D721Med (cell line): Measurements from ENCODE around the gene CPTP.

Source experiments
- DNase-seq: peaks from one replicate; pipeline ENCODE4 v3.0.0; 2011; ENCODE audit warnings: low spot score; ENCODE audit not compliant: insufficient read length
- FAIRE-seq: peaks from 2 replicates; lab custom pipeline; 2011; peaks lifted over from hg19 to GRCh38; lab: Jason Lieb, UNC
- TF ChIP-seq, protein P1 (sequence below): IDR thresholded peaks from 2 replicates; pipeline ENCODE4 v1.5.1; 2012; ENCODE audit warnings: mild to moderate bottlenecking, control low read depth; ENCODE audit not compliant: insufficient read depth; ENCODE audit errors: missing control alignments

Gene CPTP

DNA sequence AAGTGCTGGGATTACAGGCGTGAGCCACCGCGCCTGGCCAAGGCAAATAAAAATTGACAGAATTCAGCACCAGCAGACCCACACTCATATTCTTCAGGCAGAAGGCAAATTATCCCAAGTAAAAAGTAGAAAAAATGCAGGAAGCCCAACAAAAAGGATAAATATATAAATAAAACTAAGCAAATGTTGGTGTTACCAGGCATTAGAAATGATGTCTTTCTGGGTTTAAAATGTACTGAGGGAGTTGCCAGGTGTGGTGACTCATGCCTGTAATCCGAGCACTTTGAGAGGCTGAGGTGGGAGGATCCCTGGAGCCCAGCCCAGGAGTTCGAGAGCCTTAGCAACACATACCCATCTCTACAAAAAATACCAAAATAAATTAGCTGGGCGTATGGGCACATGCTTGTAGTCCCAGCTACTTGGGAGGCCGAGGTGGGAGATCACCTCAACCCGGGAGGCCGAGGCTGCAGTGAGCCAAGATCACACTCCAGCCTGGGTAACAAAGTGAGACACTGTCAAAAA, 6.4 kb upstream of the CPTP start:
- TF ChIP-seq, protein P1, sequence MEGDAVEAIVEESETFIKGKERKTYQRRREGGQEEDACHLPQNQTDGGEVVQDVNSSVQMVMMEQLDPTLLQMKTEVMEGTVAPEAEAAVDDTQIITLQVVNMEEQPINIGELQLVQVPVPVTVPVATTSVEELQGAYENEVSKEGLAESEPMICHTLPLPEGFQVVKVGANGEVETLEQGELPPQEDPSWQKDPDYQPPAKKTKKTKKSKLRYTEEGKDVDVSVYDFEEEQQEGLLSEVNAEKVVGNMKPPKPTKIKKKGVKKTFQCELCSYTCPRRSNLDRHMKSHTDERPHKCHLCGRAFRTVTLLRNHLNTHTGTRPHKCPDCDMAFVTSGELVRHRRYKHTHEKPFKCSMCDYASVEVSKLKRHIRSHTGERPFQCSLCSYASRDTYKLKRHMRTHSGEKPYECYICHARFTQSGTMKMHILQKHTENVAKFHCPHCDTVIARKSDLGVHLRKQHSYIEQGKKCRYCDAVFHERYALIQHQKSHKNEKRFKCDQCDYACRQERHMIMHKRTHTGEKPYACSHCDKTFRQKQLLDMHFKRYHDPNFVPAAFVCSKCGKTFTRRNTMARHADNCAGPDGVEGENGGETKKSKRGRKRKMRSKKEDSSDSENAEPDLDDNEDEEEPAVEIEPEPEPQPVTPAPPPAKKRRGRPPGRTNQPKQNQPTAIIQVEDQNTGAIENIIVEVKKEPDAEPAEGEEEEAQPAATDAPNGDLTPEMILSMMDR = no peak
- DNase-seq (no peak), FAIRE-seq (no peak)

DNA sequence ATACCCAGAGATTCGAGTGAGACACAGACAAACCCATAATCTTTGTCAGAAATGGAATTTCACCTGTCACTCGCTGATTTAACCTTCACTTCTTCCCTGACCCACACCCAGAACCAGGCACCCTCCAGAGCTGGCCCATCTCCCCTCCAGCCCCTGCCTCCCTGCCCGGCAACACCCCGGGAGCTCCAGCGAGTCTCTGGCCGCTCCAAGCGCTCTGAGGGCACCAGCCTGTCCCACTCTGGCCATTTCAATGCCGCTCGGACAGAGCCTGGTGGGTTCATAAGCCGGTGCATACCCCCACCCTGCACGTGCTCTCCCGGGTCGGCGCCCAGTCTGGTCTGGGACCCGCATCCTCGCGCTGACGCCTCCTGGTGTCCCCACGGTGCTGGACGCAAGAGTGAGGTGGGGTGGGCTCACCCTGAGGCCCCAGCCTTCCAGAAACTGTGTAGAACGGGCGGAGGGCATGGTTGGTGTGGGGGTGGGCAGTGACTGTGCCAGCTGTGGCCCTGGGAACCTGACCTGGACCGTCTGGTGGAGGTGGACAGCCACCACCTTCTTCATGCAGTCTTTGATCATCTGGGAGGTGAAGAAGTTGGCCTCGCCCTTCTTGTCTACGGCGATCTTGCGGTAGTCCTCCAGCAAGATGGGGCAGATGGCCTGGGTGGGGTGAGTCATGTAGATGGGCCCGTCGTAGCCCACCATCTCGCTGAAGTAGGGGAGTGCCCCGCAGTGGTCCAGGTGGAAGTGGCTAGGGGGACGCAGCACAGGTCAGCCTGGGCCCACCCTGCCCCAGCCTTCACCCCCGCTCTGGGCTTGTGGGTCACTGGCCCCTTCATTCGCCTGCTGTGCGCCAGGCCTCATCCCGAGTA, 5.6 kb upstream of the CPTP start:
- TF ChIP-seq, protein P1 = no peak
- DNase-seq (no peak), FAIRE-seq (no peak)

DNA sequence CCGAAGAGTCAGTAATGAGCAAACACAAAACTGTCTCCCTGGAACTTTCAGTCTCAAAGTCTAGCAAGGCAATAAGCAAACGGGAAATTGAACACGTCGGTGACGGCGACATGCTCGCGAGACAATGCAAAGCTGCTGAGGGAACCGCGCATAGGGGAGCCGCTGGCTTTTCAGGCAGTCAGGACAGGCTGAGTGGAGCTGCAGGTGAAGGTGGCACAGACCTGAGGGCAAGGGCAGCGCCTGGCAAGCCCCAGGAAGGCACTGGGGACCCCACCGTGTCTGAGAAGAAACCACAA, 5.0 kb upstream of the CPTP start:
- DNase-seq = no peak
- TF ChIP-seq, protein P1 = no peak
- FAIRE-seq = no peak

DNA sequence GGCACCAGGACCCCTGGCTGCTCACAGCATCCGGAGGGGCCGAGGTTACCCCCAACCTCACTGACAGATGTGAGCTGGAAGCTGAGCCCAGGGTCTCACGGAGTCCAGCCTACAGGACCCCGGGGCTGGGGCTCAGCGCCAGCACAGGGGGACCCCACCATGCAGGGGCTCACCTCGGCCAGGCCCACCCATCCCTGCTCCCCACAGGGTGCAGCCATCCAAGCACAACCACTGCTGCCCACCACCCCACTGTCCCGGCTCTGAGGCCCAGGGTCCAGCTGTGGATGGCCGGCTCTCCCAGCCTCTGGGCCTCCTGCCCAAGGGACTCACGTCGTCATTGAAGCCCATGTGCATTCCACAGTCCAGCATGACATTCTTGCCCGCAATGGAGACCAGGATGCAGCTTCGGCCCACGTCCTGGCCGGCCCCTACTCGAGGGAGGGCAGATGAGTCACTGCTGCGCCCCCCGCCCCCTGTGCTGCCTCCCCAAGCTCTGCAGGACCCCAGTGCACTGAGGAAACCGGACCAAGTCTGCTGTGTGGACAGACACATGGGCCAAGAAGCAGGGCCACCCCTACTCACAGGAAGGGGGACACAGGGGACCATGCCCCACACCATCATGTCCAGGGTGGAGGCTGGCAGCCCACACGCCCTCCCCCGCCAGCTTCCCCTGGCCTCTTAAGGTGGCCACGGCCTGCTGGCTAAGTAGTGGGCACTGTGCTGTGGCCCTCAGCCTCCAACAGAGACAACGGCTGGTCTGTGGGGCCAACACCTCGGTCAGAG, 3.7 kb upstream of the CPTP start:
- DNase-seq (no peak), FAIRE-seq (no peak)
- TF ChIP-seq, protein P1 = no peak

DNA sequence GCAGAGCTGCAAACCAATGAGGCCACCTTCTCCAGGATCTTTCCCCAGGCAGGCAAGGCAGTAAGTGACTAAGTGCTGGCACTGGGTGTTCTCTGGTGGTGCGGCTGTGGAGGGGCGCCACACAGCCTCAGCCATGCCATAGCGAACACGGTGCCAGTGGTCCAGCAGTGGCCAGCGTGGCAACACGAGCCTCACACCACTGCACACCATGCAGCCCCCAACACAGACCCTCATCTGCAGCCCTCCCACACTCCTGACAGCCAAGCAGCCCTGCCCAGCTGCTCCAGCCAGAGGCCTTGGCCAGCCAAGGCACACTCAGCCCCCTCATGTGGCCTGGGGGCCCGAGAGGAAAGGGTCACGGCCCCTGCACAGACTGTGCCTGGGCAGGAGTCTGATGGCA, 3.1 kb upstream of the CPTP start:
- FAIRE-seq (no peak), DNase-seq (no peak)
- TF ChIP-seq, protein P1 = no peak

DNA sequence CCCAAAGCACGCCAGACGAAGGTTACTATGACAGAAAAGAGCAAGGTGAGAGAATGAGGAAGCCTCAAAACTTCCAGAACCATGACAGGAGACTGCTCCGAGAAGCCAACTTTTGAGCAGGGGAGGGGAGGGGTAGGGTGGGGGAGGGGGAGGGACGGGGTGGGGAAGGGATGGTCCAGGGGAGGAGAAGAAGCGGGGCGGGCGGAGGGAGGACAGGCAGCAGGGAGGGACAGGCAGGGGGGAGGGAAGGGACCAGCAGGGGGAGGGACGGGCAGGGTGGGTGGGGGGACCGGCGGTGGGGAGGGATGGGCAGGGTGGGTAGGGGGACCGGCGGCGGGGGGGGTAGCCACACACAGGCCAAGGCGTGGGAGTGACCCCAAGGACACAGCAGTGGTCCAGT, 2.2 kb upstream of the CPTP start:
- TF ChIP-seq, protein P1 = no peak
- no peak for FAIRE-seq

DNA sequence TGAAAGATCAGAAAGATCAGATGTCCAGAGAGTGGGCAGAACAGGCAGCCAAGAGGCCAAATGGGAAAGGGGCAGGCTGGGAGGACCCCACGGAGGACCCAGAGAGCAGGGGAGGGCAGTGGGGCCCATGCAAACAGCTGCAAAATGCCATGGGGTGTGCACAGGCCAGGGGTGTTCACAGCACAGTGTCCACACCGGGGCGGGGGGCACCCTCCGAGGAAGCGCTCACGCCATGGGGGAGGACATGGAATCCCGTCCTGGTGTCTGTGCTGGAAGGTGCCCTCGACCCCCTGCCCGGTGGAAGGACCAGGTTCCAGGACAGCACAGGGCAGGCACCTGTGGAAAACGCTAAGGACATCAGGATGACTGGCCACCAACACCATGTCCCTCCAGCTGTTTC, 1.6 kb upstream of the CPTP start:
- TF ChIP-seq, protein P1 = no peak

More for the DNA sequence above, 2.2 kb upstream of the CPTP start:
- DNase-seq = no peak

More for the DNA sequence above, 1.6 kb upstream of the CPTP start:
- DNase-seq (no peak), FAIRE-seq (no peak)
